ENCODE measurements around the gene SV2C. TPM values are rescaled to one million over a fixed set of nuclear protein-coding genes. Genes with fewer than 3 reads are reported as not detected.

SV2C gene
- under 0.01 TPM in 1 of 2 replicates, not detected in the other for total RNA-seq

DNA sequence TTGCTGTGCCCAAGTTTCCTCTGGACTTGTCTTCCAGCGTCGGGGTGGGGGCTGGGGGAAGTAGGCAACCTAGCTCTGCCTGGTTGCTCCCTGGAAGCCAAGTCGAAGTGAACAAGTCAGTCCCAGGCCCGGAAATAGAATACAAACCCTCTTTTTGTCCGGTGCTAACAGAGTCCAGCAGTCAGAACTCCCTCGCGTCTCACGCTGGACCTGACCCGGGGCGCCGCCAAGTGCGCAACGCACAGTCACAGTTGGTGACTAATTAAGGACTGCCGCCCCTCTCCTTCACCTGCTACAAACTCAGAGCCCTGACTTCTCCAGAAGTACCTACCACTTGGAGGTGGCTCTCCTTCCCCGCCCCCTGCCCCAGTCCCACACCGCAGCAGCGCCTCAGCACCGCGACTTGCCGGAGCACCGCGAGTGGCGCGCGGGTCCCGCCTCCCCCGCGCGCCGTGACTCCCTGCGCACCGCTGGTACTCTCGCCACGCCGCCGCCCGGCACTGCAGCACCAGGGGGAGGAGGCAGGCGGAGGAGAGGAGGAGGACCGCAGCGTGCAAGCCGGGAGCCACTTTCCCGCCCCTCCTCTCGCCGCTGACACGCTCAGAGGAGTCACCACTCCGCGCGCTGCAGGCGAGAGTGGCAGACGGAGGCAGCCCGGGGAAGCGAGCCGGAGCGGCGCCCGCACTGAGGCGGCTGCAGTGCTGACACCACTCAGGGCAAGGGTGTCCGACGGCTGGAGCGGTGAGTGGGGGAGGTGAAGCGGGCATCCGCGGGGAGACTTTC lies at the start of gene SV2C:
Gene SV2C, plus strand, starts transcription at position 612 of the 783 bp plus-strand sequence. CDS start 48,368 bp downstream, outside the sequence.

GRCh38 chr5:76402886-76403765 lies 319.9 kb downstream of the SV2C start, which contains the start of gene IQGAP2:
Gene IQGAP2 (plus strand): TSS chr5:76403285. CDS start chr5:76403546, 261 bp downstream.

